Duodenal mucosa (tissue), 2 donors: ENCODE measurements around the gene TIAL1.
"Not testable (repeated sequence)": the region's sequence is repeated elsewhere in the genome, so short reads cannot be mapped to it uniquely, and the experiment has no call there.

ENCODE experiments used
- H3K27ac ChIP-seq: one replicate; pipeline ENCODE4 v1.7.0; 2013; ENCODE audit warnings: low read depth, low read length
- H3K27me3 ChIP-seq, 2 donors: one replicate each; pipeline ENCODE4 v1.7.0; 2013; ENCODE audit warnings: low read length in 2 of 2, control low read depth in 1 of 2; ENCODE audit not compliant: insufficient read depth in 2 of 2, control insufficient read depth in 1 of 2
- H3K36me3 ChIP-seq, 2 donors: one replicate each; pipeline ENCODE4 v1.7.0; 2013; ENCODE audit warnings: low read length in 2 of 2, control low read depth in 1 of 2; ENCODE audit not compliant: insufficient read depth in 2 of 2, control insufficient read depth in 1 of 2
- H3K4me1 ChIP-seq, 2 donors: one replicate each; pipeline ENCODE4 v1.7.0; 2013; ENCODE audit warnings: low read length in 2 of 2, control low read depth in 1 of 2; ENCODE audit not compliant: insufficient read depth in 2 of 2, control insufficient read depth in 1 of 2
- H3K4me3 ChIP-seq, 2 donors: one replicate each; pipeline ENCODE4 v1.7.0; 2013; ENCODE audit warnings: low read length in 2 of 2, low read depth in 1 of 2
- H3K9ac ChIP-seq, 2 donors: one replicate each; pipeline ENCODE4 v1.7.0; 2013; ENCODE audit warnings: low read length in 2 of 2, low read depth in 1 of 2
- H3K9me3 ChIP-seq, 2 donors: one replicate each; pipeline ENCODE4 v1.7.0; 2013; ENCODE audit warnings: low read length in 2 of 2, control low read depth in 1 of 2; ENCODE audit not compliant: control insufficient read depth in 1 of 2

Gene TIAL1

DNA sequence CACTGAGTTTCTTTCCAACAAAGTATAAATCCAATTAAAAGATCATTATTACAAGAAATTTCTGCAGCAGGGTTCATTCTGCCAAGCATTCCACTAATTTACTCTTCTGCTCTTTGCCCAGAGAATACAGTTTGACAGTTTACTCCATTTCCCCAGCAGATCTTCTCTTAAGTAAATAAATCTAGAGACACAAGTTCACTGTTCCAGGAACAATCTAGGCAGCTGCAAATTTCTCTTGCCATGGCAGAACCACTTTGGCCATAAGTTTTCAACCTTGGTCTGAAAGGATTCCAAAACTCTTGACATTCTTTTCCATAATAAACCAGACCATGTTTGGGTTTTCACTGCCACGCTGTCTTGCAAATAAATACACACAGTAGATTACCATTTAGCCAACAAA lies 65.7 kb downstream of the TIAL1 start:
- H3K27ac ChIP-seq: no peak overlapping the region
- no peaks in the 10 kb centered on the region for H3K4me1 ChIP-seq
- H3K9ac ChIP-seq: no peak overlapping the region
- H3K9me3 ChIP-seq: no peaks in the 10 kb centered on the region
- H3K27me3 ChIP-seq: no peaks in the 10 kb centered on the region
- peaks cover 0 to 4% of the 10 kb centered on the region in 2 donors for H3K36me3 ChIP-seq
- H3K4me3 ChIP-seq: no peak overlapping the region

DNA sequence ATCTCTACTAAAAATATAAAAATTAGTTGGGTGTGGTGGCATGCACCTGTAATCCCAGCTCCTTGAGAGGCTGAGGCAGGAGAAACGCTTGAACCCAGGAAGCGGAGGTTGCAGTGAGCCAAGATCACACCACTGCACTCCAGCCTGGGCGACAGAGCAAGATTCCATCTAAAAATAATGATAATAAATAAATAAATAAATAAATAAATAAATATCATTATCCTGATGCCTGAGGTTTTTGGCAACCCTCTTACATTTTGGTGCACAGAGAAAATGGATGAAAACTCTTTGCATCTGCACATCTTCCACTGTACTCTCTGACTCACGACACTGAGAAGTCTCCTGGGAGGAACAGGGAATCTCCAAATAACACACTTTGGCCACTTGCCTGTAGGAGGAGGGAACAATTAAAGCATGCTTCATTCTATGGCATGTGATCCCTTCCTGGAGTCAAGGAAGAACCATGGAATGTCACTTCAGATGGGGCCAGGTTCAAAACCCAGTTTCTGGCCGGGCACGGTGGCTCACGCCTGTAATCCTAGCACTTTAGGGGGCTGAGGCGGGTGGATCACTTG lies 68.0 kb downstream of the TIAL1 start:
- H3K9ac ChIP-seq, H3K9me3 ChIP-seq, H3K4me1 ChIP-seq, H3K4me3 ChIP-seq, H3K27ac ChIP-seq, H3K27me3 ChIP-seq: not testable (repeated sequence)
- H3K36me3 ChIP-seq: peaks cover 0 to 16% of the 10 kb centered on the region in 2 donors

DNA sequence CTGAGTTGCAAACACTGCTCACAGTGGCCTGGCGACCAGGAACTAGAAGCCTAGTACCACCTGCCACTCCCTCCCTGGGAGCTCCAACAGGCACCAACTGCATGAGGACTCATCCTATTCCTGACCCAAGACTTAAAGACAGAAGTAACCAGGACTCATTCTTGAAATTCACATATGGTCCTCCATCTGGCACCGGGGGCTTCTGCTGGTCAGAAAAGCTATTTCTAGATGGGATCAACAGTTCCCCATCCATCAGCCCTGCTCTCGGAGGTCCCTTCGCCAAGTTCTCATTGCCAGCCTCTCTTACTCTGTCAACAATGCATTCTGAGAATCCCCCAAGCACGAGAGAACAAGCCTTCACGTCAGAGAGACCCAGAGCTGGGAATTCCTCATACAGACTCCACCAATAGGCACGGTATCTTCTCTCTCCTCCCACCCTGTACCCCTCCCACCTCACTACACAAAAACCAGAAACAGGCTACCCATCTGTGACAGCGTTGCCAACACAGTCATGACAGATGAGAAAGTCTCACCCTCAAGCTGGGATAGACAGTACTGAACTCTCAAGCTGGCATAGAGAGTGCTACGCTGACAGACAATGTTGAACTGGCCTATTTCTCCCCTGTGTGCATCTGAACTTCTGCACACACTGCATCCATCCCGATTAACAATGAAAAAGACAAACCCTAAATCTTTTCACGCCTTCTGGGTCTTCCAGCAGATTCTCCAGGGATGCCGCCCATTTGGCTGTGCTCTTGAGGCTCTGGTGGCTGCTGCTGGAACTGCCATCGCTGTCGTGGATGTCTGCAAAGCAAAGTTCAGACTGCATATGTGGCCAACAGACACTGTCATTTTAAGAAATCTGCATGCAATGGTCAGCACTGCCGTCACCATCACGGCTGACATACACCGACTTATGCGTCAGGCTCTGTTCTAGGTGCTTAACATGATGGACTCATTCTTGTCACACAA lies 69.9 kb downstream of the TIAL1 start:
- Histone ChIP-seq H3K9ac (no peak overlapping the region), H3K36me3 (peaks cover 0 to 27% of the 10 kb centered on the region in 2 donors), H3K4me3 (no peak overlapping the region), H3K9me3 (no peaks in the 10 kb centered on the region), H3K27ac (no peak overlapping the region), H3K4me1 (no peaks in the 10 kb centered on the region), H3K27me3 (no peaks in the 10 kb centered on the region)

DNA sequence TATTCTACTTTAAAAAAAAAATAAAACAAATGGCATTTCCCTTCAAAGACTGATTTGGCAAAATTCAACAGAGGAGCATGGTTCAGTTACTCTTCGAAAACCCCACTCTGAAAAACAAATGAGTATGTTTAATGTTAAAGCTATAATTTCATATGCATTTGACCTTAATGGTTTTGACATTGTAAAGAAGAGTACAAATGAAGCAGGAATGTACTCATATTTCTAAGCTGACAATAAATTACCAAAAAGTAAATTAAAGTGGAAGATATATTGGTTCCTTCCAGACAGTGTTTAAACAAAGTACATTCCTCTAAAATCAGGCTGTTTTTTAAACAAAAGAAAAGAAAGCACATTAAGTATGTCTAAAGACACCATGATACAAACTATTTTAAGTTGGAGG lies 70.6 kb downstream of the TIAL1 start:
- peaks cover 0 to 29% of the 10 kb centered on the region in 2 donors for H3K36me3 ChIP-seq
- H3K27ac ChIP-seq: no peak overlapping the region
- no peaks in the 10 kb centered on the region for H3K27me3 ChIP-seq
- no peak overlapping the region for H3K9ac ChIP-seq
- H3K4me1 ChIP-seq: no peaks in the 10 kb centered on the region
- H3K4me3 ChIP-seq: no peak overlapping the region
- H3K9me3 ChIP-seq: no peaks in the 10 kb centered on the region

DNA sequence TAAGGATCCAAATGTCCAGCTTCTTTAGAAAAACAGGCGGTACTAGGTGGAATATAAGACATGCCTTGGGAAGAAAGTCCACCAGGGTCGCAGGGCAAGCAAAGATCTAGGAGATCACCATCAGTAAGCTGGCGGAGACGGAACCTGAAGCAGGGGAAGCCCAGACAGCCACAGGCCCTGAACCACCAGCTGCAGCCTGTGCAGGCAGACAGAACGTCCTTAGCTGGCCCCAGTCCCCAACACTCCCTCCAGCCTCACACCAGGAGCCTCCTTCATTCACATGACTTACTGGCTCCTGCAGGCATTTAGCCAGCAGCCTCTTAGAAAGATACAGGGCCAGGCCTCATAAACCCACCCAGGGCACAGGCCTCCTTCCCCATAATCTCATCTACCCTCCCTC lies 71.6 kb downstream of the TIAL1 start:
- no peaks in the 10 kb centered on the region for H3K4me1 ChIP-seq
- H3K27me3 ChIP-seq: no peaks in the 10 kb centered on the region
- H3K9me3 ChIP-seq: no peaks in the 10 kb centered on the region
- H3K27ac ChIP-seq: no peak overlapping the region
- H3K4me3 ChIP-seq: no peak overlapping the region
- H3K9ac ChIP-seq: no peak overlapping the region
- peaks cover 0 to 29% of the 10 kb centered on the region in 2 donors for H3K36me3 ChIP-seq

DNA sequence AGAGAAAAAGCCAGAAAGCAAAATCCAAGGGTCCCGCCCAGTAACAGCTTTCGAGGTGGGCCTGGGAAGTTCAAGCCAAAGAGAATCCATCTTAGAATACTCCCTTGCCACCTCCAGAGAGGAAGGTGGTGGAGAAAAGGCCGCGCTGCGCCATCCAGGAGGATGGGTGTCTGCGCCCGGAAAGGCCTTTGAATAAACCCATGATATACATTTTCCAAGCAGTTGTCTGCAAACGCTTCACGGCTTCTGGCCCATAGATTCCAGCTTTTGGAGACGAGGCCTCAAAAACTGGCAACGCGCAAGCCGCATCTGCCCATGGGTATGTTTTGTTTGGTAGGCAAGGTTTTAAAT lies 72.1 kb downstream of the TIAL1 start:
- no peak overlapping the region for H3K9ac ChIP-seq

DNA sequence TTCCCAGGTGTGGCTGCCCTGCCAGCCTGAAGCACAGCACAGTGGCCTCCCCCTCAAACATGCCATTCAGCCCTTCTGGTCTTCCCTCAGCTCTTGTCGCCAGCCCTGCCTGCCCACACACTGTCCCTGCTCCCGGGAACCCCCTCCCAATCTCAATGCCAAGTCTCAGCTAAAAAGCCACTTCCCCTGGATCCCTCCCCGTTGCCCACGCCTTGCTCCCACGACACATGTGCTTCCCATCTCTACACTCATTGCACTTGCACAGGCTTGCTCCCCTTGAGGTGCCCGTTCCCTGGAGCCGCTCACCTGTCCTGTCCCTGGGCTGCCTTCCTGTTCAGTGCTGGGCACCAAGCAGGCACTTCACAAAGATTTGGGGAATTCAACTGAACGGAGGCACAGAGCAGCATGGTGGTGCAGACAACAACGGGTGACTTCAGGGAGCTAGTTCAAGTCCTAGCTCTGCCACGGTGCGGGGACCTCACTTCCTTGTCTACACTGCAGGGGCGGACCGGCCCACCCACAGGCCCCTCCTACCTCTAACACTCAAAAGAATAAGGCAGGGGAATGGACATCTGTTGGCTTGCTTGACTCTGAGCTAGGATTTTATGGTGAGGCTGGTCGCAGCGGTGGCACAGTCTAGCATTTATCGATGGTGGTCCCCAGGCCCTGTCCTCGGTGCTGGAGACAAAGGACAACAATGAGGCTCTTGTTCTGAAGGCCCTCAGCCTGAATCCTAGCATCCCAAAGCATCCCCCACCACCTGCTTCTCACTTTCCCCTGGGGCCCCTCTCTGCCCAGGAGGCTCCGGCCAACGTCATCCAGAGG lies 72.7 kb downstream of the TIAL1 start:
- no peaks in the 10 kb centered on the region for H3K27me3 ChIP-seq
- no peaks in the 10 kb centered on the region for H3K9me3 ChIP-seq
- H3K4me3 ChIP-seq: no peak overlapping the region
- H3K27ac ChIP-seq: no peak overlapping the region
- no peaks in the 10 kb centered on the region for H3K4me1 ChIP-seq
- peaks cover 0 to 29% of the 10 kb centered on the region in 2 donors for H3K36me3 ChIP-seq
- H3K9ac ChIP-seq: no peak overlapping the region

More for the DNA sequence above, 72.1 kb downstream of the TIAL1 start:
- H3K4me1 ChIP-seq: no peaks in the 10 kb centered on the region
- peaks cover 0 to 29% of the 10 kb centered on the region in 2 donors for H3K36me3 ChIP-seq
- no peak overlapping the region for H3K27ac ChIP-seq
- no peak overlapping the region for H3K4me3 ChIP-seq
- H3K9me3 ChIP-seq: no peaks in the 10 kb centered on the region
- no peaks in the 10 kb centered on the region for H3K27me3 ChIP-seq
